NB4 (cell line): ENCODE results near the gene ACOXL.

Experiments
- MYC ChIP-seq: IDR thresholded peaks from 2 replicates; pipeline ENCODE4 v1.6.1; 2011; ENCODE audit warnings: low read depth, low read length
- POLR2A ChIP-seq: IDR thresholded peaks from 2 replicates; pipeline ENCODE4 v1.6.1; 2011; ENCODE audit warnings: mild to moderate bottlenecking; ENCODE audit not compliant: insufficient read length; ENCODE audit errors: extremely low read depth
- TF ChIP-seq, protein P1 (sequence below): IDR thresholded peaks from one replicate; pipeline ENCODE4 v1.5.1; 2012; ENCODE audit warnings: low read depth, low read length
- TF ChIP-seq, protein P2 (sequence below): IDR thresholded peaks from 2 replicates; pipeline ENCODE4 v1.6.1; 2011; ENCODE audit warnings: low read depth, low read length

DNA sequence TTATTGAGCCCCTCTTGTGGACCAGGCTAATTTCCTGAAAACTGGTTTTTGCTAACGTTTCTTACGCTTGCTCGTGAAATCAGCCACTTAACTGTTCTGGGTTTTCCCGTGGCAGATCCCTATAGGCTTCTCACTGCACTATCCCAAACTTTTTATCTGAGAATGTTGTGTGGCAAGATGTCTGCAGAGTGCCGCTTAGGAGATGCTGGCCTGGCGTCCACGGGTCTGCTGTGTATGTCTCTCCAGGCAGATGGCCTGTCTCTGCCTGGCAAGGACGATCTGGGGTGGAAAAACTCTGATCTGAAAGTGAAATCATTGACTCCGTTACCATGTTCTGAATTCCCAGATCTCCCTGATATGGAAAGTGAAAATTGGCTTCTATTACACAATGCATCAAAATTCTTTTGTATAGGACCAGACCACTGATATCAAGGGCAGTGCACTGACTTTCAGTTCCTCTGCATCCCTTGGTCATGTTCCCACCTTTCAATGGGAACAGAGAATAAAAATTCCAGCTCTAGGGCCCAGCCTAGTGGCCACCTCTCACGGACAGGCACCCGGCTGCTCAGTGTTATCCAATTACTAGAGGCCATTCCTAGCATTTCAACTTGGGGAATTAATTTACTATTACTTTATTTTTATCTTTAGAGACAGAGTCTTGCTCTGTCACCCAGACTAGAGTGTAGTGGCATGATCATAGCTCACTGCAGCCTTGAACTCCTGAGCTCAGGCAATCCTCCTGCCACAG is 154.6 kb downstream of the ACOXL start:
- TF ChIP-seq, protein P1, sequence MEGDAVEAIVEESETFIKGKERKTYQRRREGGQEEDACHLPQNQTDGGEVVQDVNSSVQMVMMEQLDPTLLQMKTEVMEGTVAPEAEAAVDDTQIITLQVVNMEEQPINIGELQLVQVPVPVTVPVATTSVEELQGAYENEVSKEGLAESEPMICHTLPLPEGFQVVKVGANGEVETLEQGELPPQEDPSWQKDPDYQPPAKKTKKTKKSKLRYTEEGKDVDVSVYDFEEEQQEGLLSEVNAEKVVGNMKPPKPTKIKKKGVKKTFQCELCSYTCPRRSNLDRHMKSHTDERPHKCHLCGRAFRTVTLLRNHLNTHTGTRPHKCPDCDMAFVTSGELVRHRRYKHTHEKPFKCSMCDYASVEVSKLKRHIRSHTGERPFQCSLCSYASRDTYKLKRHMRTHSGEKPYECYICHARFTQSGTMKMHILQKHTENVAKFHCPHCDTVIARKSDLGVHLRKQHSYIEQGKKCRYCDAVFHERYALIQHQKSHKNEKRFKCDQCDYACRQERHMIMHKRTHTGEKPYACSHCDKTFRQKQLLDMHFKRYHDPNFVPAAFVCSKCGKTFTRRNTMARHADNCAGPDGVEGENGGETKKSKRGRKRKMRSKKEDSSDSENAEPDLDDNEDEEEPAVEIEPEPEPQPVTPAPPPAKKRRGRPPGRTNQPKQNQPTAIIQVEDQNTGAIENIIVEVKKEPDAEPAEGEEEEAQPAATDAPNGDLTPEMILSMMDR: no peak
- TF ChIP-seq POLR2A (no peak), MYC (no peak)
- TF ChIP-seq, protein P2, sequence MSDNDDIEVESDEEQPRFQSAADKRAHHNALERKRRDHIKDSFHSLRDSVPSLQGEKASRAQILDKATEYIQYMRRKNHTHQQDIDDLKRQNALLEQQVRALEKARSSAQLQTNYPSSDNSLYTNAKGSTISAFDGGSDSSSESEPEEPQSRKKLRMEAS: no peak
